ENCODE data around the gene NCAPD3.

The NCAPD3 gene

GRCh38 chr11:134134167-134134566 is 89.6 kb downstream of the NCAPD3 start:
- H3K36me3 ChIP-seq (ENCODE audit: insufficient read depth, low read length): no peaks in the 10 kb centered on the region; the same call in 1 of the 2 replicates
- DNase-seq (ENCODE audit: low read depth, low spot score): no peak
- no peak overlapping the region for H3K27ac ChIP-seq
- no peak overlapping the region for H3K4me3 ChIP-seq
- no peak overlapping the region for H3K9ac ChIP-seq (ENCODE audit: insufficient read length)
- H3K9me3 ChIP-seq (ENCODE audit: low read depth, low read length): no peaks in the 10 kb centered on the region
- TF ChIP-seq EZH2 (IDR thresholded peaks at IDR 0.05): no peak
- no peak for TF ChIP-seq FOXP2 (optimal IDR thresholded peaks at IDR 0.05; ENCODE audit: control extremely low read depth, extremely low read length, insufficient read depth)
- TF ChIP-seq POLR2AphosphoS5 (IDR thresholded peaks at IDR 0.05; ENCODE audit: borderline replicate concordance, low read depth, low read length): no peak

DNA sequence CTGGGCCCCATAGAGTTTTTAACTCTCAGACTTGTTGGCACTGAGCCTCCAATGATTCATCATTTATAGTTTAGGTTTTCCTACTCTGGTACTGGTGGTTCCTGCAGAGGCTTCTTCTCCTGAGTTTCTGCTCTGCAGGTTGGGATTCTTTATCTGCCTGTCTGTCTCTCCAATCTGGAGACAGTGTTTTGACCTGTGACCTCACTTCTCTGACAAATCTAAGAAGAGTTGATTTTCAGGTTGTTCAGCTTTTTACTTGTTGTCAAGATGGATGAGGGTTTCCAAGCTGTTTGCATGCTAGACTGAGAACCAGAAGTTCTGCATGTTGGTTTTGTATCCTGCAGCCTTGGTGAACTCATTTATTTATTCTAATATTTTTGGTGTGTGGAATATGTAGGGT is 91.0 kb downstream of the NCAPD3 start:
- Histone ChIP-seq H3K36me3 (ENCODE audit: insufficient read depth, low read length) (no peaks in the 10 kb centered on the region; the same call in 1 of the 2 replicates), H3K9me3 (ENCODE audit: low read depth, low read length) (no peaks in the 10 kb centered on the region), H3K27ac (no peak overlapping the region), H3K9ac (ENCODE audit: insufficient read length) (no peak overlapping the region), H3K4me3 (no peak overlapping the region)
- DNase-seq (ENCODE audit: low read depth, low spot score): no peak
- TF ChIP-seq FOXP2 (optimal IDR thresholded peaks at IDR 0.05; ENCODE audit: control extremely low read depth, extremely low read length, insufficient read depth) (no peak), EZH2 (IDR thresholded peaks at IDR 0.05) (no peak), POLR2AphosphoS5 (IDR thresholded peaks at IDR 0.05; ENCODE audit: borderline replicate concordance, low read depth, low read length) (no peak)

DNA sequence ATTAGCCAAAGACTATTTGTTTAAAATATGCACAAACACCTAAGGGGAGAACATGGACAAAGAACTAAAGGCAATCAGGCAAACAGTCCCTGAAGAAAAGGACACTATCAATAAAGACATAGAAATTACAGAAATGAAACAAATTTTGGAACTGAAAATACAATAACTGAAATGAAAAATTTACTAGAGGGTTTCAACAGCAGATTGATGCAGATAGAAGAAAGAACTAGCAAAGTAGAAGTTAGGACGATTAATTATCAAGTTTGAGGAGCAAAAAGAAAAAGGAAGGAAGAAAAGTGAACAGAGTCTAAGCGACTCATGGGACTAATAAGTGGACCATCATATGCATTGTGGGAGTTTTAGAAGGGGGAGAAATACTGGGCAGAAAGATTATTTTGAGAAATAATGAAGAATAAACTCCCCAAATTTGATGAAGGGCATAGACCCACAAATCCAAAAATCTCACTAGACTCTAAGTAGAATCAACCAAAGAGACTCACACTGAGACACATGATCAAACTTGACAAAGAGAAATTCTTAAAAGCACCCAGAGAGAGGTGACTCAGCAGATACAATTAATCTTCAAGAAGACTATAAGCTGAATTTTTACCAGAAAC is 92.0 kb downstream of the NCAPD3 start:
- Histone ChIP-seq H3K9me3 (ENCODE audit: low read depth, low read length) (no peaks in the 10 kb centered on the region), H3K4me3 (no peak overlapping the region), H3K27ac (no peak overlapping the region), H3K9ac (ENCODE audit: insufficient read length) (no peak overlapping the region), H3K36me3 (ENCODE audit: insufficient read depth, low read length) (no peaks in the 10 kb centered on the region; the same call in 1 of the 2 replicates)
- TF ChIP-seq FOXP2 (optimal IDR thresholded peaks at IDR 0.05; ENCODE audit: control extremely low read depth, extremely low read length, insufficient read depth) (no peak), POLR2AphosphoS5 (IDR thresholded peaks at IDR 0.05; ENCODE audit: borderline replicate concordance, low read depth, low read length) (no peak), EZH2 (IDR thresholded peaks at IDR 0.05) (no peak)
- DNase-seq (ENCODE audit: low read depth, low spot score): no peak

GRCh38 chr11:134126217-134126822 is 97.4 kb downstream of the NCAPD3 start:
- Histone ChIP-seq H3K9ac (ENCODE audit: insufficient read length) (no peak overlapping the region), H3K27ac (no peak overlapping the region), H3K9me3 (ENCODE audit: low read depth, low read length) (no peaks in the 10 kb centered on the region), H3K4me3 (no peak overlapping the region), H3K36me3 (ENCODE audit: insufficient read depth, low read length) (no peaks in the 10 kb centered on the region; the same call in 1 of the 2 replicates)
- no peak for TF ChIP-seq POLR2AphosphoS5 (IDR thresholded peaks at IDR 0.05; ENCODE audit: borderline replicate concordance, low read depth, low read length)
- no peak for TF ChIP-seq FOXP2 (optimal IDR thresholded peaks at IDR 0.05; ENCODE audit: control extremely low read depth, extremely low read length, insufficient read depth)
- no peak for TF ChIP-seq EZH2 (IDR thresholded peaks at IDR 0.05)
- DNase-seq (ENCODE audit: low read depth, low spot score): no peak

DNA sequence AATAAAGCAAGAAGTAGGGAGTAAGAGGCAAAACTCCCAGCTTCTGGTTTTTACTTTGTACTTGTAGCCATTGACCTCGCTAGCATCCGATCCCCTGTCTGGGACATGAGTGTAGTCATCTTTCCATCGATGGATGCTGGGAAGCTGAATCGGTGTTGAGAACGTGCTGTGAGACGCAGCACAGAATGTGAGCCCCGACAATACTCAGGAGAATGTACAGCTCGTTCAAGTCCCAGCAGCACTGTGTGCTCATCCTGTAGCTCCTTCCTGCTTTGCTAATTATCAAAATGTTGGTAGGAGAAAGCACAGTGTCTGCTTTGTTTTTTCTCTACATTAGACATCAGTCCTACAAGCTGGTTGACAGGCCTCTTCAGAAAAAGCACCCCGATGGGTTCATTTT is 98.3 kb downstream of the NCAPD3 start:
- H3K27ac ChIP-seq: no peak overlapping the region
- no peak for DNase-seq (ENCODE audit: low read depth, low spot score)
- no peak overlapping the region for H3K9ac ChIP-seq (ENCODE audit: insufficient read length)
- no peak for TF ChIP-seq POLR2AphosphoS5 (IDR thresholded peaks at IDR 0.05; ENCODE audit: borderline replicate concordance, low read depth, low read length)
- TF ChIP-seq EZH2 (IDR thresholded peaks at IDR 0.05): no peak
- no peaks in the 10 kb centered on the region for H3K9me3 ChIP-seq (ENCODE audit: low read depth, low read length)
- no peaks in the 10 kb centered on the region for H3K36me3 ChIP-seq (ENCODE audit: insufficient read depth, low read length)
- H3K4me3 ChIP-seq: no peak overlapping the region

GRCh38 chr11:134124660-134125451 is 98.9 kb downstream of the NCAPD3 start:
- no peaks in the 10 kb centered on the region for H3K36me3 ChIP-seq (ENCODE audit: insufficient read depth, low read length)
- H3K27ac ChIP-seq: no peak overlapping the region
- H3K9ac ChIP-seq (ENCODE audit: insufficient read length): no peak overlapping the region
- no peak overlapping the region for H3K4me3 ChIP-seq
- H3K9me3 ChIP-seq (ENCODE audit: low read depth, low read length): no peaks in the 10 kb centered on the region
- DNase-seq (ENCODE audit: low read depth, low spot score): no peak
- TF ChIP-seq FOXP2 (optimal IDR thresholded peaks at IDR 0.05; ENCODE audit: control extremely low read depth, extremely low read length, insufficient read depth): no peak
- TF ChIP-seq EZH2 (IDR thresholded peaks at IDR 0.05): no peak
- no peak for TF ChIP-seq POLR2AphosphoS5 (IDR thresholded peaks at IDR 0.05; ENCODE audit: borderline replicate concordance, low read depth, low read length)

- Histone ChIP-seq H3K27ac (peak overlapping the region; percentile 81), H3K9ac (ENCODE audit: insufficient read length) (peak overlapping the region; percentile 41), H3K4me3 (peak overlapping the region; percentile 57), H3K9me3 (ENCODE audit: low read depth, low read length) (no peaks in the 10 kb centered on the region), H3K36me3 (ENCODE audit: insufficient read depth, low read length) (no peaks in the 10 kb centered on the region)
- DNase-seq (ENCODE audit: low read depth, low spot score): no peak
- no peak for TF ChIP-seq EZH2 (IDR thresholded peaks at IDR 0.05)
- TF ChIP-seq POLR2AphosphoS5 (IDR thresholded peaks at IDR 0.05; ENCODE audit: borderline replicate concordance, low read depth, low read length): no peak
- TF ChIP-seq FOXP2 (optimal IDR thresholded peaks at IDR 0.05; ENCODE audit: control extremely low read depth, extremely low read length, insufficient read depth): no peak
Observed at GRCh38 chr11:134120921-134121526, 102.7 kb downstream of the NCAPD3 start.
